ENCODE measurements around the gene MACROD2.

The MACROD2 gene

DNA sequence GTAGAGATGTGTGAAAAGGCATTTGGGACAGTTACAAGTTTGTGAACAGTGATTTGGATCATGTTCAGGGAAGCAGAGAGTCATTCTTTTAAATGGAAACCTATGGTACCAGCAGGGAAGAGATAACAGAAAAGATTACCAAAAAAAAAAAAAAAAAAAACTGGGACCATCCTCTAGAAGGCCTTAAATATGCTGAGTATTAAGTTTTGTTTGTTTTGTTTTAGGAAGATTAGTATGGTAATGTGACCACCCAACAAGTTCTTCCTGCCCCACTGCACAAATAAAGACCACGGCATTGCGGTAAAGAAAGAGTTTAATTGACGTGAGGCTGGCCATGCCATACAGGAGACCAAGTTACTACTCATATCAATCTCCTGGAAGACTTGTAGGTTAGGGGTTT is 1631.8 kb downstream of the MACROD2 start:
- DNase-seq (ENCODE audit: low read depth in 4 of 4, low spot score in 1 of 4), result no peak

DNA sequence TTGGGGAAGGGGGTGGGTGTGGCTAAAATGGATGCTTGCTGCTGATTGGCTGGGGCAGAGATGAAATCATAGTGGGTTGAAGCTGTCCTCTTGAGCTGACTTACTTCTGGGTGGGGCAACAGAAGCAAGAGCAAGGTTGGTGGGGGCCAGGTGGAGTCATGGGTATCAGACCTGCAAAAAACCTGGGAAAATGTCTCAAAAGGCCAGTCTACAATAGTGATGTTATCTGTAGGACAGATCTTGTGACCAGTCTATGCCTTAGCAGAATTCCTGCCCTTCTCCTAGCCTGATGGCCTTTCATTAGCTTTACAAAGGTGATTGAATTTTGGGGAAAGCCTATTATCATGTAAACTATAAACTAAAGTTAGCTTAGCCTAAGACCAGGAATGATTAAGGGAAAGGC is 1632.2 kb downstream of the MACROD2 start:
- DNase-seq (ENCODE audit: low read depth in 4 of 4, low spot score in 1 of 4), result no peak

DNA sequence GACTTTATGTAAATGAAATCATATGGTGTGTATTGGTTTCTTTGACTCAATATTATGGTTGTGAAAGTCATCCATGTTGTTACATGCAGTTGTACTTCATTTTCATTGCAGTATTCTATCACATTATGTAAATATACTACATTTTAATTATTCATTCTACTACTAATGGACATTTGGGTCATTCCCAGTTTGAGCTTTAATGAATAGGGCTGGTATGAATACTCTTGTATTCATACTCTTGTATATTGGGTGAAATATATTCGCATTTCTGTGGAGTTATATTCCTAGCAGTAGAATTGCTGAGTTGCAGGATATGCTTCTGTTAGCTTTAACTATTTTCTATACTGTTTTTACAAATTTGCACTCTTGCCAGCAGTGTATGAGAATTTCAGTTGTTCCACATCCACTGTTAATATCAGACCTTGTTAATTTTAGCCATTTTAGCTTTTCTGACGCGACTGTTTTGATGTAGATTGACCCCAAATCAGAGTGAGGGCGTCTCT is 1633.6 kb downstream of the MACROD2 start:
- DNase-seq (ENCODE audit: low read depth in 4 of 4, low spot score in 1 of 4), result no peak

DNA sequence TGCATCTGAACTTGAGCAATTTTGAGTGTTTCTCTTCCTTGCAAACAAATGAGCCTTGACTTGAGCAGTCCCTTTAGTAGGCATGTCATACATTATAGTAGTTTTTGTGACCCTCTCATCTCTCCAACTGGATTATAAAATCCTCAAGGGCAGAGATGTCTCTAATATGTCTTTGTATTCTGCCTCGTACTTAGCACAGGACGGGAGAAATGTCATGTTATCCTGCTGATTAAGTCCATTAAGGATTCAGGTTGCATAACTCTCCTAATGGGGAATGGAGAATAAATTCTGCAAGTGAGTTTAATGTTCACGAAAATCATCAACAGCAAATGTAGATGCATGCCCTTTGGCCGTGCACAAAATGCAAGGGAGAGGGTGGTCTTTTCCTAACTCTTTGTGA is 1635.0 kb downstream of the MACROD2 start:
- no peak for DNase-seq (ENCODE audit: low read depth in 4 of 4, low spot score in 1 of 4)

DNA sequence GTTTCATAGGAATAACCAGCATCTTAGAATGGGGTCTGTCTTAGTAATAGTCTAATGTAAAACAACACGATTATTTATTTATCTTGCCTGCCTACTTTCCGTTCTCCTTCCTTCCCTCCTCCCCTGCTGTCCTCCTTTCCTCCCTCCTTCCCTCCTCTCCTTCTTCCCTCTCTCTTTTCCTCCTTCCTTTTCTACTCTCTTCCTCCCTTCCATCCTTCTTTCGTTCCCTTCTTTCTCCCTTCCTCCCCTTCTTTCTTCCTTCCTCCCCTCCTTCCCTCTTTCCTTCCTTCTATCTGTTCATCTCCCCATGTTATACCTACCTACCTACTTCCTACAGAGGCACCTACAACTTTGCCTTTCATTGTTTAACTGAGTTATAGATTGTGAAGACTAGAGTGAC is 1637.4 kb downstream of the MACROD2 start:
- no peak for DNase-seq (ENCODE audit: low read depth in 4 of 4, low spot score in 1 of 4)

DNA sequence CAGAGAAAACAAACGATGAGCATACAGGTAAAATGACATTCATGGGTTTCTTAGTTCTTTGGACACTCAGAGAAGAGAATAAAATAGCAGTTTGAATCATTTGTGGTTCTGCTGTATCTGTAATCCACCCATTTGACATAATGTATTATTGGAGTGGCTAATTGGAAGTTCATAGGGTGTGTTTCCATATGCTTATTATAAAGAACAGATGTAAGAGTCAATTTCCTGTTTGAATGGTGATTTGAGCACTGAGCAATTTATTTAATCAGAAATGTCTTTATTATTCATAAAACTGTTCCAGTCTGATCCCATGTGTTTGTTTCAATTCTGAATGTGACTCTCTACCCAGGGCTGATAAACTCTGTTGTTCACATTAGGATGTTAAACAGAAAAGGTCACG is 1638.8 kb downstream of the MACROD2 start:
- DNase-seq (ENCODE audit: low read depth in 4 of 4, low spot score in 1 of 4), result no peak

DNA sequence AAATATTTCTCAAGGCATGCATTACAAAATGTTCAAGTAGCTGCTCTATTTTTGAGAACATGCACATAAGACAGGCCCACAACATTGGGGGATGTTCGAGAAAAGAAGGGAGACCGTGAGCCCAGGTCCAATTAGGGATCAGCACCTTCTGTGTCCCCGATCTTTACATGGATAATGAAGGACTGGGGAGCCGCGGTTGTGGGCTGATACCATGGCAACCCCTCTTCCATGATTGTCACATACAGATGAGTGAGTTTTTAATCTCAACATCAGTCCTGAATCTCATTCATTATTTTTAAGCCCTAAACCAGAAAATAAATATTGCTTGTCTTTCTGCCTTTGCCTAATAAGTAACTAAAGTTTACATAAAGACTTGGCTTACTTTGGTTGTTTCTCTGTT is 1642.2 kb downstream of the MACROD2 start:
- DNase-seq (ENCODE audit: low read depth in 4 of 4, low spot score in 1 of 4), result no peak

DNA sequence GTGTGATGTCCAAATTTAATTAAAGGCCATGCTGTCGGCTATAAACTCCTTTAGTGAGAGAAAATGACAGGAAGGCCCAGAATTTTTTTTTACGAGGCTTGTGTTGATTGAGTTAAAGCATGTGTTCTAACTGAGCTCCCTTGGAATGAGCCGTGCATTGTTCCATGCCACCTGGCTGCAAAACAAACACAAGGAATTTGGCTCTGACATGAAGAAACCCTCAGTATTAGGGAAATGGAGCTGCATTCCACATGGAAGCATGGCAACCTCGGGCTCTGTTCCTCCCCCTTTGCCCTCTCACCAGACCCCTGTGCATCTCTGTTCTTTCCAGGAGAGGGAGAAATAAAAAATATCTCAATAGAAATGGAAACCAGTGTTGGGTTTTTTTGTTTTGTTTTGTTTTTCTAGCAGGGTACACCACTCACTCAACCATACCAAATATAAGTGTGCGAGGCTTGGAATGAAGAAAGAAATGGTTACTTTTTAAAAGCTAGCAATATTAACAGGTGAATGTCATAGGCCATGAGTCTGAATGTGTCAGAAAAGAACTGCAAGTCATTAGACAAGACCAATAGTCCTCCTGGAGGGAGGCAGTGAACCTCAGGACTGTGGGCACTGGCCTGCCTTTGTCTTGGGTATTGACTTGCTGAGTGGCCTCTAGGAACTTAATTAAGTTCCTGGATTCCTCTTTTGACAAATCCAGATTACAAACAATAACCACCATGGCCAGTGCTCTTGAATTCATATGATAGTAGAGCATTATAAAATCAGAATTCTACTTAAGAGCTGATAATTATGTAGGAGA is 1642.8 kb downstream of the MACROD2 start:
- DNase-seq (ENCODE audit: low read depth in 4 of 4, low spot score in 1 of 4), result no peak

DNA sequence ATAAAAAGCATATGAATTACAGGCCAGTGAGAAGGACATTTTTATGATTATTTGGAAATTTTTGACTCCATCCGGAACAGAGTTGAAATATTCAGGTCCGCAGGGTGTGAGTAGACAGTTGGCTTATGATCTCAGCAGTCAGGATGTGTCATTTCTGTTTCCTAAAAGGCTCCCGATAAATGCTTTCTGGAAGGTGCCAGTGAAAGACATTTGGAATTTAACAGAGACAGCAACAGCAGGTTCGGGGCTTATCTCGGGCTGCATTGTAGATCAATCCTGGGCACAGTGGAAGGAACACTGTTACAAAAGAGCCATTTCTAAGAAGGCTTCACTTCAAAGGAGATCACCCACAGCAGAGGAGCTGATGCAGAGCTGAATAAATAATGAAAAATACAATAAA is 1643.5 kb downstream of the MACROD2 start:
- DNase-seq (ENCODE audit: low read depth in 4 of 4, low spot score in 1 of 4), result no peak

DNA sequence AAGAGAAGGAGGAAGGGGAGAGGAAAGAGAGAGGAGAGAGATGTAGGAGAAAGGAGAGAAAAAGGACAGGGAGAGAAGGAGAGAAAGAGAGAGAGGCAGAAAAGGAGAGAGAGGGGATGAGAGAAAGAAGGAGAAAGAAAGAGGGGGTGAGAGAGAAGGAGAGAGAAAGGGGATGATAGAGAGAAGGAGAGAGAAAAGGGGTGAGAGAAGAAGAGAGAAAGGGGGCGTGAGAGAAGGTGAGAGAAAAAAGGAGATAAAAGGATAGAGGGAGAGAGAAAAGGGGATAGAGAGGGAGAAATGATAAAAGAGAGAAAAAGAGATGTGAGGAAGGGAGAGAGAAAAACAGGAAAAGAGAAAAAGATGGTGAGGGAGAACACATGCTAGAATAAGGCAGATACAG is 1644.5 kb downstream of the MACROD2 start:
- no peak for DNase-seq (ENCODE audit: low read depth in 4 of 4, low spot score in 1 of 4)

DNA sequence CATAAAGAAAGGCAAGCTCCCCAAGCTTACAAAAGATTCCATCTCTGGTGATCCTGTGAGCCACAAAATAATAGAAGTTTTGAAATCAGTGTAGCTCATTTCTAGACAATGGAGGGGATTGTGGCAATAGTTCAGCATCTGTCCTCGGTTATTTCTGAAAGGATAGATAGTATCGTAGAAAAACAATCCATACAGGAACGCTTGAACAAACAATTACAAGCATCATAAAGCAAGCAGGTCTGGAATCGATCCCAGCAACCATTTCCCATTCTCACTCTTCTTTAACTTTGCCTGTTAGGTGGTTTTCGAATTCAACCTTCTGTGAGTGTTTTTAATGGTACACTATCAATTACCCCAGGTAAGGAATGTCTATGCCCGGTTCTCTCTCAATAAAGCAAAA is 1646.8 kb downstream of the MACROD2 start:
- DNase-seq (ENCODE audit: low read depth in 4 of 4, low spot score in 1 of 4), result no peak

DNA sequence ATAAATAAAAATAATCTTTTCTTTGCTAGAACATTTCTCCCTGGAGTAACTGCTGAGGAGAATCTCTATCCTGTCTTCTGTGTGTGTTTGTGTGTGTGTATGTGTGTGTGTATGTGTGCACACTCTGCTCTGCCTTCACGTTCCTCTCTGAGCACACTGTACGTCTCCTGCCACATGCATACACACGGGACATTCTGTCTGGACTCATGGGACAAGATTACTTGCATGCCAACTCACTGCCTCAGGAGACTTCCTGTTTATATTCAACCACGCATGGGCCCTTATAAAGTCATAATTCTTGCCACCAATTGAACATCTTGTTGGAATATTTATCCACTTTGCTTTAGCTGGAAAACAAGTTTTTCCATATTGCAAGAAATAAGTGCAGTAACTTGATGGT is 1647.4 kb downstream of the MACROD2 start:
- no peak for DNase-seq (ENCODE audit: low read depth in 4 of 4, low spot score in 1 of 4)

DNA sequence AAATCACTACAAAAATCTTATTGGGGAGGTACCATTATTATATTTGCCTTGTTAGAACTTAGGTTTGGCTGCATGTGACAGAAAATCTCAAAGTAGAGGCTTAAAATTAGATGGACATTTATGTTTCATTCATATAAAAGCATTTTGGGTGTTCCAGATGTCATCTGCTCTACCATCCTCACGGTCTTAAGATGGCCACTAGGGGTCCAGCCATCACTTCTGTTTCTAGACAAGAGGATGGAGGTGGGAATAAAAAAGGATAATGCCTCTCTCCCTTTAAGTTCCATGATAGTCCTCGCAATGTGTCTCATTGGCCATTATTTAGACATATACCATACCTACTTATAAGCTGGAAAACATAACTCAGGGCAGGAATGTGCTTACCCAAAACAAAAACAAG is 1648.4 kb downstream of the MACROD2 start:
- DNase-seq (ENCODE audit: low read depth in 4 of 4, low spot score in 1 of 4), result no peak

DNA sequence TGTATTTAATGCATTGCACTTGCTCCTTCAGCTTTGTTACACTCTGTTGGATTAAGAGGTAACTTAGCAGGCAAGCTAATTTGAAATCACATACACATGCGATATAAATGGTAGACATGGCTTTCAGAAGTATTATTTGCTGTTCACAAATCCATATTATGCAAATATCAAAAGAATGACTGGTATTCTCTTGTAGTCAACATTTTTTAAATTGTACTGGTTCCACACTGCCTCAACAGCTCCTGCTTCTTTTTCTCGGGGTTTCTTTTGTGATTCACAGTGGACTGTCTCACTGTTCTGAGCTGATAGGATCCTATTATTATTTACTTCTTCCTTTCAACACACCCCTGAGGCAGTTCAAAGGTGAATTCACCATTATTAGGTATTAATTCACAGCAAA is 1650.5 kb downstream of the MACROD2 start:
- DNase-seq (ENCODE audit: low read depth in 4 of 4, low spot score in 1 of 4), result no peak

DNA sequence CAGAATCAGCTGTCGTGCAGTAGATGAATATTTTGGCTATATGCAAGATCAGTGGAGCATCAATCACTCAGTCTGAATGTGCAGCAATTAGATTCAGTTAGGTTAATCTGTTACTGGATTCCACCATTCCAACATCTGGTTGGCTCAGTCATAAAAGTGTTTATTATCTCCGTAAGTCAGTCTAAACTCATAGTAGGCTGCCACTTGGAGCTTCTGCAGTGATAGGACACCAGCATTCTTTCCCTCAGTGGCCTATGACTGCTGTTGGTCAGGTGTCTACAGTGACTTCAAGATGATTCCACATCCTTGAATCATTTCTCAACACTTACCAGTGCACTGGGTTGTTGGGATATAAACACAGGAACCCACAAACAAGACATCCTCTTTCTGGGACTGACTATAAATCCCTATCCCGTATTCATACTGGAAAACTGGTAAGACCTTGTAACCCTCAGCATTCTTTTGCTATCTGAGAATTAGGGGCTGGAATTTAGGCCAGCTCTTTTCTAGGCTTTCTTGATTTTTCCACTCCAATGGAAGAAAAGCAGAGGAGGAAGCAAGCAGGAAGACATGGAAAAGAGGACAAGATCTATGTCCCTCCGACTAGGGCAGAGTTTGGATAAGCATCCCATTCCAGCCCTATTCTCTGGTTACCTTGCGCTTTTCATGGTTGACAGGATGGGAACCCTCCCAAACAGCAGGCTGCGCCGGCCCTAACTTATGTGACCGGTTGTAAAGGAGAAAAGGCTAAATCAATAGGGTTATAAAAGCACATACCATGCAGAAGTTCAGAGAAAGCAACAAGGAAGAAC is 1658.3 kb downstream of the MACROD2 start:
- DNase-seq (ENCODE audit: low read depth in 4 of 4, low spot score in 1 of 4), result no peak

DNA sequence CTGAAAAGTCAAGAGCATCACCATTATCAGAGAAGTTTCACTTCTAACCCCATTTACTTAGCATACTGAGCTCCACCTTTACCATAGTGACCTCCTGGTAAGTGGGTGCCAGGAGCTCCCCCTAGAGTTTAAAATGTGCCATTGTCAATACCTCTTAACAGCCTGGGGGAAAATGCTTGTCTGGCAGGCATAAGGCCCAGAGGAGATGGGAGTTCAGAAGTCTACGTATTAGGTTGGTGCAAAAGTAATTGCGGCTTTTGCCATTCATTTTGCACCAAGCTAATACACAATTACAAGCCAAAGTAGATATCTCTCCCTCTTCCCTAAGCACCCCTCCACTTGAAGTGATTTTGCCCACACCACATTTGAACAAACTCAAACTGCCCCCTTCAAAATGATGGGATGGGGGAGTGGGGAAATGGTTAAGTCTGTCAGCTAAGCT is 1658.9 kb downstream of the MACROD2 start:
- no peak for DNase-seq (ENCODE audit: low read depth in 4 of 4, low spot score in 1 of 4)

DNA sequence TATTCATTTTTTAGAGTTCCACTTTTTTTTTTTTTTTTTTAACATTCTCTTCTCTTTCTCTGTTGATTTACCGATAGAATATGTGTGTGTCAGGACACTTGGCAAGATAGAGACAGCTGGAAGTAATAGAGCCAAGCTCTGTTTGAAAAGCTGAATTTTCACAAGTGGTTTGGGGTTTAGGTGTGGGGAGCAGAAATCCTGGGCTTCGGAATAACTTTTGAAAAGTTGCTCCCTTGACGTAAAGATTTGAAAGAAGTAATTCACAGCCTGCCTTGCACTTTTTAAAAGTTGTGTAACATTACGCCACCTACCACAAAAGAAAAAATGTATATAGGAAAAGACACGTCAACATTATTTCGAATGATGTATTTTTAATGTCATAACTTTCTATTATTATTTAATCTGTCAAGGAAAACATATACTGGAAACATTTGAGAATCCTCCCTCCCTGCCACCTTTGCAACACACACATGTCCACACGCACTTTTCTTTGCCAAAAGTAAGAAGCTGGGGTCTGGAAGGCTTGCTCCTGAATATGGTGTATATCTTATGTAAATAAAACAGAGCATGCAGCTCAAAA is 1660.1 kb downstream of the MACROD2 start:
- DNase-seq (ENCODE audit: low read depth in 4 of 4, low spot score in 1 of 4), result no peak

DNA sequence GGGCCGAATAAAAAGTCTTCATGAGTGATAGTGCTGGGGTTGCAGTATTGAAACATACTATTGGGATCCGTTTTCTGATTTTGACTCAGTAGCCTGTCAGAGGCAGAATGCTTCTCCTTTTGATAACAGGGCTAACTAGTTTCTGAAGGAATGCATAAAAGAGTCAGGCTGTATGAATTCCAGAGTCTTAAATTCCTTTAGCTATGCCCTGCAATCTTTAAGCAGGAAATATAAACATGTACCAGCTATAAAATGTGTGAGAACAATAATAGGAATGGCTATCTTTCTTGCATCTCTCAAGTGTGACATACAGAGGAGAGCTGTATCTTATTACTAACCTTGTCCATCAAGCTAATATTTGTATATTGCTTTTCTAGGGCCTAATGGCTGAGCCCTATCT is 1660.8 kb downstream of the MACROD2 start:
- DNase-seq (ENCODE audit: low read depth in 4 of 4, low spot score in 1 of 4), result no peak

DNA sequence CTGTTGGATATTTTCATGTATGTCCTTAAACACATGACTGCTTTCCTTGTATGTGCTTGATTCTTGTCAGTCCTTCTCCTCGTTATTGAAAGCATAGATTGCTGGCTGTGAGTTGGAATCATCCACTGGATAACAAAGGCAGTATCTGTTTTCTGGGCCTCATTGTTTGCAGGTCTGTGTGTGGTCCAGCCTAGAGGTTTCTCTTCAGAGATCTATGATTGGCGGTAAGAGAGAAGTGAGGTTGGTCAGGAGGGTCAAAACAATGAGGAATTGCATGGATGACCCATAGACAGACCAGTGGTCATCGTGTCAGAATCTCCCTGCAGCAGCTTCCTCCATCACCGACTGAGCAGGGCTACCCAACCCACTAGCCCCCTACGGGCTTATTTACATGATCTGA is 1663.0 kb downstream of the MACROD2 start:
- no peak for DNase-seq (ENCODE audit: low read depth in 4 of 4, low spot score in 1 of 4)

DNA sequence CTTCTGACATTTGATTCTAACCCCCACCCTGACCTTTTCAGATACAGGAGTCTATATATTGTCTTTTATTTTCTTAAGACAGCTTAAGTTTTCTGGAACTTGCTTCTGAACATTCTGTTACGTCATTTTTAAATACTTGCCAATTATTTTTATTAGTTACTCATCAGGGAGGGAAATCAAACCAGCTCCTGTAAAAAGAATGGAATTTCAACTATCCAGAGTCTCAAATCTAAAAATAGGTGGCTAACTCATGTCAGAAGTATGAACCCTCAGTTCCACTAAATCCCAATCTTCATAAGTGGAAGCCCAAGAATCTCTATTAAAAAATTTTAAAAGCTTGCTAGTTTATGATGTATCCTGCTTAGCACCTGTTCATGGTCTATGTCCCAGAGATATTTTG is 1677.9 kb downstream of the MACROD2 start:
- DNase-seq (ENCODE audit: low read depth in 4 of 4, low spot score in 1 of 4), result no peak

DNA sequence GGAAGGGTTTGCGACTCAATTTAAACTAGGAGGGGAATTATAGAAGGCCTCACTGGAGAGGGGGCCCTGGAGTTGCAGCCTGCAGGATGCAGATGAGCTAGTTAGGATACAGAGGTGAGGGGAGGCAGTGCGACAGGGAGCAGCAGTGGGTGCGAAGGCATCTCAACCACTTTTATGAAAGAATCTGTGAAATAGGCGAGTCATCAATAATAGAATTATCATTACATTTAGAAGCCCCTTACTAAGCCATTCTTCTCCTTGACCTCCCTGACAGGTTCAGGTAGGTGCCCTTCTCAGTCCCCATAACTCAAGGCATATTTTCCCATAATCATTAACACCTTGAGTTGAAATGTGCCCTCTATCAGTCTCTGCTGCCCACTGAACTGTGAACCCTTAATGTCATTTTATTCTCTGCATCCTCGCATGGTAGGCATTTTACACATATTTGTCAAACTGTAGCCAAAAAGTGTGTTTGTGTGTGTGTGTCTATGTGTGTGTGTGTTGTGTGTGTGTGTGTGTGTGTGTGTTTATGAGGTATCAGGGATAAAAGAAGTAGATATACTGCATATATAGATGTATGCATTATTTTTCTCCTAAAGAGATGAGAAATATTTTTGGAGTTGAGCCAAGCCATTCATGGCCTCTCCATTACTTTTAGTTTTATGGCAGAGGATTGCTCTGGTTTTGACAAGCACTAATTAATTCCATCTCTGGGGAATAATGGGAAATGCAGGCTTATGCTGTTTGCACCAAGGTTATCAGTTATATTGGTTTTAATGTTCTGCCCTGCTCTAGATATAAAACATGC is 1679.1 kb downstream of the MACROD2 start:
- DNase-seq (ENCODE audit: low read depth in 4 of 4, low spot score in 1 of 4), result no peak
